Peyer's patch (tissue), 4 donors: ENCODE results near the gene NPFFR1.

ENCODE experiments used
- CTCF ChIP-seq, 6 experiments: fragments of 450-650 bp in 4 of 6; fragments of 200-600 bp in 2 of 6; sonication (generic) in 1 of 6; IDR thresholded peaks; one replicate each; pipeline ENCODE4 v1.5.1; 2017 to 2019; ENCODE audit warnings: antibody characterized with exemption in 6 of 6, mild to moderate bottlenecking in 3 of 6, moderate library complexity in 1 of 6
- POLR2A ChIP-seq, 2 donors: fragments of 450-650 bp; IDR thresholded peaks; one replicate each; pipeline ENCODE4 v1.5.1; 2017; ENCODE audit warnings: antibody characterized with exemption in 2 of 2, mild to moderate bottlenecking in 2 of 2, moderate library complexity in 2 of 2

GRCh38 chr10:70317272-70317942 lies 33.6 kb upstream of the NPFFR1 start:
- TF ChIP-seq POLR2A (IDR thresholded peaks at IDR 0.05) = no peak
- TF ChIP-seq CTCF (IDR thresholded peaks at IDR 0.05) = no peak
